Choroid plexus epithelial cell (primary cell): ENCODE measurements around the gene SPATA2.

Experiments
- DNase-seq: peaks from one replicate; pipeline ENCODE4 v3.0.0-alpha.2; 2010; ENCODE audit warnings: low read depth
- H3K4me3 ChIP-seq: 2 replicates; pipeline ENCODE4 v1.5.1; 2011; ENCODE audit warnings: low read depth, mild to moderate bottlenecking, control low read depth, low read length, moderate library complexity
- CTCF ChIP-seq: conservative IDR thresholded peaks from 2 replicates; pipeline ENCODE4 v1.5.1; 2011; ENCODE audit warnings: low read depth, mild to moderate bottlenecking, control low read depth, inconsistent platforms, low read length, moderate library complexity

The SPATA2 gene

GRCh38 chr20:49929142-49929494 lies 13.8 kb upstream of the SPATA2 start:
- DNase-seq, result no peak
- no peak for TF ChIP-seq CTCF
- no peak overlapping the region for H3K4me3 ChIP-seq

- peak; percentile 95 for TF ChIP-seq CTCF
- peak overlapping the region; percentile 36 for H3K4me3 ChIP-seq
- peak; percentile 95 for DNase-seq
These were observed 13.2 kb upstream of the SPATA2 start for GRCh38 chr20:49928411-49929141.

- TF ChIP-seq CTCF, result no peak
- no peak overlapping the region for H3K4me3 ChIP-seq
- no peak for DNase-seq
These were observed 10.6 kb upstream of the SPATA2 start for GRCh38 chr20:49925901-49926454.

- TF ChIP-seq CTCF, result no peak
- no peak for DNase-seq
- H3K4me3 ChIP-seq, result no peak overlapping the region
These were observed 8.9 kb upstream of the SPATA2 start for GRCh38 chr20:49924247-49924646.

GRCh38 chr20:49919461-49919860 lies 4.1 kb upstream of the SPATA2 start:
- no peak overlapping the region for H3K4me3 ChIP-seq
- no peak for DNase-seq
- no peak for TF ChIP-seq CTCF

- no peak overlapping the region for H3K4me3 ChIP-seq
- no peak for TF ChIP-seq CTCF
- no peak for DNase-seq
These were observed 3.7 kb upstream of the SPATA2 start for GRCh38 chr20:49919009-49919408.

- no peak for DNase-seq
- H3K4me3 ChIP-seq, result no peak overlapping the region
- no peak for TF ChIP-seq CTCF
These were observed 3.1 kb upstream of the SPATA2 start for GRCh38 chr20:49918446-49918845.
